C4-2B (cell line): ENCODE results near the gene C3orf18.

Experiments
- CTCF ChIP-seq: fragments of 450-650 bp; conservative IDR thresholded peaks from 2 replicates; pipeline ENCODE4 v1.5.1; 2017; ENCODE audit warnings: mild to moderate bottlenecking
- ZFX ChIP-seq: fragments of 450-650 bp; IDR thresholded peaks from 2 replicates; pipeline ENCODE4 v1.6.1; 2017

GRCh38 chr3:50539356-50540286, 27.9 kb downstream of the C3orf18 start:
- TF ChIP-seq CTCF (no peak), ZFX (no peak)
